ENCODE results near the gene SSX4.
"Not testable (repeated sequence)": the region's sequence is repeated elsewhere in the genome, so short reads cannot be mapped to it uniquely, and the experiment has no call there.

Gene SSX4

DNA sequence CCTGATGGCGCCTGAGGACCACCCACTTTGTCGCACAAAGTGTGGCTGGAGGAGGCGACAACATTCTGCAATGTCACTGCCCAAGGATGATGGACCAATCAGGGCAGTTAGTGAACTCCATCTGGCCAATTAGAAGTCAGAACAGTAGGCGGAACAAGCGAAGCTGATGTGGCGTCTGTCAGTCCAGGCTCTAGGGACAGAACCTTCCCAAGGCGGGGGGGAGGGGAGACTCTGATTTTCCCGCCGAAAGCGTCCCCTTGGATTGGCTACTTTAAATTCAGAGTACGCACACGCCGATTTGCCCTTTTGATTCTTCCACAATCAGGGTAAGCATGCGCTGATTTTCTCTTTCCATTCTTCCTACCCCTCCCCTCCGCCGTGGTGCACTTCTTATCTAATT lies at the start of gene SSX4:
SSX4 (plus strand) TSS at position 301 of the 400 bp plus-strand sequence. CDS start 515 bp downstream, outside the sequence.
- DNase-seq = not testable (repeated sequence)

GRCh38 chrX:48346059-48346458 lies 37.3 kb upstream of the SSX4 start:
- not testable (repeated sequence) for DNase-seq

DNA sequence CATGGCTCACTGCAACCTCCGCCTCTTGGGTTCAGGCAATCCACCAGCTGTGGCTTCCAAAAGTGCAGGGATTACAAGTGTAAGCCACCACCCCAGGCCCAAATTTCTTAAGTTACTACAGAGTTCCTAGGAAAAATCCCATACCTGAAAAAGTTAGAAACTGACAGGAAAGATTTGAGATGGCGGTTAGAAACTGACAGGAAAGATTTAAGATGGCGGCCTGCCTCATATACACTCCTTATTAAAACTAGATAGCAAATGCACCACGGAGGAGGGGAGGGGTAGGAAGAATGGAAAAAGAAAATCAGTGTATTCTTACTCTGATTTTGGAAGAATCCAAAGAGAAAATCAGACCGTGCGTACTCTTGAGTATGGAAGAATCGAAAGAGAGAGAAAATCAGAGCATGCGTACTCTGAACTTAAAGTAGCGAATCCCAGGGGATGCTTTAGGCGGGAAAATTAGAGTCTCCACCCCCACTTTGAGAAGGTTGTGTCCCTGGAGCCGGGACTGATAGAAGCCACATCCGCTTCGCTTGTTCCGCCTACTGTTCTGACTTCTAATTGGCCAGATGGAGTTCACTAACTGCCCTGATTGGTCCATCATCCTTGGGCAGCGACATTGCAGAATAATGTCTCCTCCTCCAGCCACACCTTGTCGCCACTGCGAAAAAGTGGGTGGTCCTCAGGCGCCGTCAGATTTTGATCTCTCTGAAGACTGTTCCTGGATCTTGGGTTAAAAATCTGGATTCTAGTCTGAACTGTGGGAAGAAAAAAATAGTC lies 26.8 kb upstream of the SSX4 start, which contains the start of gene SSX3:
SSX3 (minus strand) TSS at position 389 of the 780 bp plus-strand sequence. CDS start 1,454 bp downstream, outside the sequence.
- DNase-seq = not testable (repeated sequence)

- DNase-seq = no peak
Observed at GRCh38 chrX:48357681-48358080, 25.7 kb upstream of the SSX4 start.

DNA sequence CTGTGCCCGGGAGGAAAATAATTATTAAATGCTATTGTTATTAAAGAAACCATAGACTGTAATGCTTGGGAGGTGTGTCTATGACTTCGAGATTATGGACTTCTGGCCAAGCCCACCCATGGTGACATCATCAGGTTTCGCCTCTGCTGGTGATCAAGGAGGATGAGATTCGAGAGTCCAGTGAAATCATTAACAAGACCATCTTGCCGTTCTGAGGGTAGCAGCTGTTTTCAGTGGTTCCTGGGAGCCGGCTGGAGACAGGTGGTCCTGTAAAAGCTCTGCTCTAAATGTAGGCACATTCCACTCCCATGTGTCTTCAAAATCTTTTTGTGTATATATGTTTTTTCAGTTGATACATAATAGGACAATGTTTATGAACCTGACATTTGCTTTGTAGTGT lies 24.1 kb upstream of the SSX4 start:
- DNase-seq = not testable (repeated sequence)

- not testable (repeated sequence) for DNase-seq
Observed at GRCh38 chrX:48367717-48368408, 15.5 kb upstream of the SSX4 start.

GRCh38 chrX:48370408-48370807 lies 12.9 kb upstream of the SSX4 start:
- not testable (repeated sequence) for DNase-seq

DNA sequence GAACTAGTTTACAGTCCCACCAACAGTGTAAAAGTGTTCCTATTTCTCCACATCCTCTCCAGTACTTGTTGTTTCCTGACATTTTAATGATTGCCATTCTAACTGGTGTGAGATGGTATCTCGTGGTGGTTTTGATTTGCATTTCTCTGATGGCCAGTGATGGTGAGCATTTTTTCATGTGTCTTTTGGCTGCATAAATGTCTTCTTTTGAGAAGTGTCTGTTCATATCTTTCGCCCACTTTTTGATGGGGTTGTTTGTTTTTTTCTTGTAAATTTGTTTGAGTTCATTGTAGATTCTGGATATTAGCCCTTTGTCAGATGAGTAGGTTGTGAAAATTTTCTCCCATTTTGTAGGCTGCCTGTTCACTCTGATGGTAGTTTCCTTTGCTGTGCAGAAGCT lies 13.6 kb downstream of the SSX4 start:
- not testable (repeated sequence) for DNase-seq

DNA sequence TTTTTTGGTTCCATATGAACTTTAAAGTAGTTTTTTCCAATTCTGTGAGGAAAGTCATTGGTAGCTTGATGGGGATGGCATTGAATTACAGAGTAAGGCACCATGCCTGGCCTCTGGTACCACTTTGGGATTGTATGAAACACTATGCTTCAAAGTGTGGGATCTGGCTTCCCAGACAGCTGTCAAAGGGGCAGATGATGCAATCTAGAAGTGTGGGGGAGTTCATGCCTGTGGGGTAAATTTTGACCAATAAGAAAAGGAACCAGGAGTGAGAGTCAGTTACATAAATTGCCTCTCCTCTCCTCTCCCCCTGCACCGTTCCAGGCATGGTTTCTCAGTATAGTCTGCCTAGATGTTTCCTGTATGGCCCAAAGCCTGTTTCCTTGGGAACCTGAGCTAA lies 14.5 kb downstream of the SSX4 start:
- not testable (repeated sequence) for DNase-seq

DNA sequence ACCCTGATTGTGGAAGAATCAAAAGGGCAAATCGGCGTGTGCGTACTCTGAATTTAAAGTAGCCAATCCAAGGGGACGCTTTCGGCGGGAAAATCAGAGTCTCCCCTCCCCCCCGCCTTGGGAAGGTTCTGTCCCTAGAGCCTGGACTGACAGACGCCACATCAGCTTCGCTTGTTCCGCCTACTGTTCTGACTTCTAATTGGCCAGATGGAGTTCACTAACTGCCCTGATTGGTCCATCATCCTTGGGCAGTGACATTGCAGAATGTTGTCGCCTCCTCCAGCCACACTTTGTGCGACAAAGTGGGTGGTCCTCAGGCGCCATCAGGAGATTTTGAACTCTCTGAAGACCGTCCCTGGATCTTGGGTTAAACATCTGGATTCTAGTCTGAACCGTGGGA lies 28.5 kb downstream of the SSX4 start, which contains the start of gene SSX4B:
SSX4B (minus strand) TSS at position 101 of the 400 bp plus-strand sequence. CDS start 588 bp downstream, outside the sequence.
- not testable (repeated sequence) for DNase-seq

GRCh38 chrX:48427027-48427716 lies 43.8 kb downstream of the SSX4 start:
- not testable (repeated sequence) for DNase-seq

DNA sequence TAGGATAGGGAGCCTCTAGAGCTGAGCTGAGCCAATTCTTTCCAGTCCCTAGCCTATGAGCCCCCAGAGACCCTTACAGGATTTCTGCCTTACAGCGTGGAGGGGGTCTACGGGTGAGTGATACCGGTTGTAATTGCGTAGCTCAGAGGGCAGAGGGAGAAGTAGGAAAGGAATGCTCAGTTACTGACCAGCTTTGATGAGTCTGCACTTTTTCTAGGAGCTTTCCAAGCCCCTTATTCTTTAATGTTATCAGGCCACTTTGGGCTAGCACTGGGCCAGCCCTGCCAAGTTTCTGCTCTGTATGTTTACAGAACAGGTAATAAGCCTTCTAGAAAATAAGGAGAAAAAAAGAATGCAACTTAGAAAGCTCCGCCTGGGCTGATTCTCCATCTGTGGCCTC lies 46.3 kb downstream of the SSX4 start:
- DNase-seq = not testable (repeated sequence)

GRCh38 chrX:48430166-48430565 lies 46.8 kb downstream of the SSX4 start:
- not testable (repeated sequence) for DNase-seq

DNA sequence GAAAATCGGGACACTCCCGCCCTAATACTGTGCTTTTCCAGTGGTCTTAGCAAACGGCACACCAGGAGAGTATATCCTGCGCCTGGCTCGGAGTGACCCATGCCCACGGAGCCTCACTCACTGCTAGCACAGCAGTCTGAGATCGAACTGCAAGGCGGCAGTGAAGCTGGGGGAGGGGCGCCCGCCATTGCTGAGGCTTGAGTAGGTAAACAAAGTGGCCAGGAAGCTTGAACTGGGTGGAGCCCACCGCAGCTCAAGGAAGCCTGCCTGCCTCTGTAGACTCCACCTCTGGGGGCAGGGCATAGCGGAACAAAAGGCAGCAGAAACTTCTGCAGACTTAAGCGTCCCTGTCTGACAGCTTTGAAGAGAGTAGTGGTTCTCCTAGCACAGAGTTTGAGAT lies 50.4 kb downstream of the SSX4 start:
- peak in 1 of 2 donors; percentile 12 for DNase-seq
